Activated CD8-positive, alpha-beta memory T cell treated with anti-CD3 and anti-CD28 coated beads for 36 hours (primary cell): ENCODE measurements around the gene ADA. TPM values are rescaled to one million over a fixed set of nuclear protein-coding genes. Genes with fewer than 3 reads are reported as not detected.

Experiments
- CTCF ChIA-PET: fragments of 350-600 bp; sonication (Branson Sonifier 250); formaldehyde crosslinking; loops from one replicate; lab custom pipeline; 2021; ENCODE audit warnings: antibody characterized with exemption; lab: Charles Lee
- POLR2A ChIA-PET: fragments of 350-600 bp; sonication (Branson Sonifier 250); formaldehyde crosslinking; loops from one replicate; lab custom pipeline; 2021; ENCODE audit warnings: antibody characterized with exemption; lab: Charles Lee
- total RNA-seq, 2 experiments: library from RNA; stranded (reverse); gene quantifications; one replicate each; pipeline ENCODE4 v1.2.3, GENCODE V29; 2021

The ADA gene
- total RNA-seq, 2 experiments from 2014 or later, result 21.9 to 23.9 TPM

GRCh38 chr20:44616604-44616964 lies 34.9 kb downstream of the ADA start:
- CTCF ChIA-PET, result interaction anchor here (0.7 kb wide), 1 partner anchor 233 kb away, joined by 3 read pairs; no protein-coding TSS in a partner anchor
- POLR2A ChIA-PET, result no interaction called here

GRCh38 chr20:44615876-44616603 lies 35.5 kb downstream of the ADA start:
- CTCF ChIA-PET, result no interaction called here
- POLR2A ChIA-PET, result no interaction called here

GRCh38 chr20:44615169-44615791 lies 36.2 kb downstream of the ADA start:
- POLR2A ChIA-PET, result no interaction called here

GRCh38 chr20:44614525-44614924 lies 37.0 kb downstream of the ADA start:
- POLR2A ChIA-PET, result no interaction called here
- CTCF ChIA-PET, result interaction anchor here (0.6 kb wide), 1 partner anchor 108 kb away, joined by 3 read pairs; no protein-coding TSS in a partner anchor

More at GRCh38 chr20:44615169-44615791, 36.2 kb downstream of the ADA start:
- CTCF ChIA-PET, result no interaction called here

- POLR2A ChIA-PET, result no interaction called here
Measured at GRCh38 chr20:44613575-44613974, 37.9 kb downstream of the ADA start.

GRCh38 chr20:44610313-44610962 lies 41.1 kb downstream of the ADA start:
- ChIA-PET CTCF (interaction anchor here (0.6 to 2.4 kb wide), 21 partner anchors 9 to 463 kb away, joined by 3 to 17 read pairs (median 4); partner anchors contain the start of gene FITM2), POLR2A (interaction anchor here (0.7 kb wide), 1 partner anchor 282 kb away, joined by 4 read pairs; no protein-coding TSS in a partner anchor)

More at GRCh38 chr20:44613575-44613974, 37.9 kb downstream of the ADA start:
- CTCF ChIA-PET, result no interaction called here

- ChIA-PET POLR2A (no interaction called here), CTCF (interaction anchor here (0.6 to 2.4 kb wide), 18 partner anchors 11 to 396 kb away, joined by 3 to 17 read pairs (median 4); partner anchors contain the start of gene FITM2)
Measured at GRCh38 chr20:44609516-44610312, 41.8 kb downstream of the ADA start.

GRCh38 chr20:44609006-44609515 lies 42.4 kb downstream of the ADA start:
- POLR2A ChIA-PET, result no interaction called here
- CTCF ChIA-PET, result interaction anchor here (0.7 to 2.4 kb wide), 11 partner anchors 11 to 411 kb away, joined by 3 to 17 read pairs (median 4); partner anchors contain the start of gene FITM2

- ChIA-PET POLR2A (no interaction called here), CTCF (interaction anchor here (0.6 to 2.3 kb wide), 3 partner anchors 76 to 915 kb away, joined by 3 to 12 read pairs (median 4); no protein-coding TSS in a partner anchor)
Measured at GRCh38 chr20:44606725-44607441, 44.6 kb downstream of the ADA start.

GRCh38 chr20:44603327-44603726 lies 48.2 kb downstream of the ADA start:
- ChIA-PET CTCF (interaction anchor here (0.7 kb wide), 1 partner anchor 72 kb away, joined by 4 read pairs; no protein-coding TSS in a partner anchor), POLR2A (interaction anchor here (0.8 kb wide), 1 partner anchor 15 kb away, joined by 3 read pairs; no protein-coding TSS in a partner anchor)

- CTCF ChIA-PET, result no interaction called here
- POLR2A ChIA-PET, result no interaction called here
Measured at GRCh38 chr20:44601801-44602204, 49.7 kb downstream of the ADA start.

- CTCF ChIA-PET, result no interaction called here
- POLR2A ChIA-PET, result no interaction called here
Measured at GRCh38 chr20:44601236-44601671, 50.2 kb downstream of the ADA start.

GRCh38 chr20:44600758-44601201 lies 50.7 kb downstream of the ADA start:
- ChIA-PET CTCF (no interaction called here), POLR2A (no interaction called here)

GRCh38 chr20:44600301-44600700 lies 51.2 kb downstream of the ADA start:
- CTCF ChIA-PET, result no interaction called here
- POLR2A ChIA-PET, result no interaction called here

GRCh38 chr20:44599715-44600114 lies 51.8 kb downstream of the ADA start:
- ChIA-PET CTCF (no interaction called here), POLR2A (no interaction called here)

- ChIA-PET CTCF (interaction anchor here (0.7 to 1.7 kb wide), 2 partner anchors 11 to 47 kb away, joined by 3 to 7 read pairs; no protein-coding TSS in a partner anchor), POLR2A (no interaction called here)
Measured at GRCh38 chr20:44598423-44599305, 52.8 kb downstream of the ADA start.

- ChIA-PET POLR2A (no interaction called here), CTCF (interaction anchor here (1.7 kb wide), 1 partner anchor 12 kb away, joined by 7 read pairs; no protein-coding TSS in a partner anchor)
Measured at GRCh38 chr20:44597930-44598329, 53.6 kb downstream of the ADA start.
